Lower leg skin (tissue), 4 donors: ENCODE results near the gene TREML4. TPM values are rescaled to one million over a fixed set of nuclear protein-coding genes. Genes with fewer than 3 reads are reported as not detected.

ENCODE experiments used
- DNase-seq, 2 donors: peaks; one replicate each; pipeline ENCODE4 v3.0.0-alpha.2; 2019; ENCODE audit warnings: low spot score in 2 of 2
- H3K4me3 ChIP-seq: fragments of 200-600 bp; sonication (generic); 2 replicates; pipeline ENCODE4 v1.5.1; 2017; ENCODE audit warnings: mild to moderate bottlenecking, low read depth; ENCODE audit not compliant: poor library complexity, severe bottlenecking
- CTCF ChIP-seq, 3 donors: fragments of 450-650 bp; IDR thresholded peaks; one replicate each; pipeline ENCODE4 v1.5.1; 2016; ENCODE audit warnings: antibody characterized with exemption in 3 of 3, mild to moderate bottlenecking in 3 of 3, moderate library complexity in 2 of 3
- POLR2A ChIP-seq, 2 donors: fragments of 450-650 bp; IDR thresholded peaks; one replicate each; pipeline ENCODE4 v1.6.1; 2016 to 2017; ENCODE audit warnings: antibody characterized with exemption in 2 of 2, mild to moderate bottlenecking in 1 of 2, moderate library complexity in 1 of 2
- WGBS, 2 donors: methylation state at CpG; one replicate each; pipeline ENCODE4 v1.1.5; 2018; 5-methylcytosine and 5-hydroxymethylcytosine counted together
- intact Hi-C: fragments of 100-400 bp; cut with DNase I; formaldehyde crosslinking; loops from one replicate; pipeline ENCODE4 v1.15.0; 2023; ENCODE audit warnings: low total_unique reads
- total RNA-seq, 4 donors: library from RNA; depleted of rRNA; stranded (reverse); fragments of >200 nt; gene quantifications; one replicate each; pipeline ENCODE4 v1.1.0, GENCODE V29; 2016

Gene TREML4
- total RNA-seq, 4 donors from 2014 or later = not detected

GRCh38 chr6:41209547-41210320 lies 18.4 kb upstream of the TREML4 start:
- DNase-seq = no peak
- H3K4me3 ChIP-seq = no peak overlapping the region
- intact Hi-C loops = no loop called here
- 88 to 90% methylated on average over 5 of the region's 5 CpGs for WGBS, 2 donors
- TF ChIP-seq CTCF (IDR thresholded peaks at IDR 0.05) (no peak), POLR2A (IDR thresholded peaks at IDR 0.05) (no peak)

- no peak overlapping the region for H3K4me3 ChIP-seq
- WGBS, 2 donors = 89% methylated on average over 9 of the region's 9 CpGs
- peak in 1 of 2 donors; percentile 31 for DNase-seq
- TF ChIP-seq CTCF (IDR thresholded peaks at IDR 0.05) (no peak), POLR2A (IDR thresholded peaks at IDR 0.05) (no peak)
- intact Hi-C loops = no loop called here
Observed at GRCh38 chr6:41214559-41215238, 13.4 kb upstream of the TREML4 start.

- no peak for DNase-seq
- H3K4me3 ChIP-seq = no peak overlapping the region
- intact Hi-C loops = no loop called here
- WGBS, 2 donors = 68 to 78% methylated on average over 5 of the region's 5 CpGs
- TF ChIP-seq POLR2A (IDR thresholded peaks at IDR 0.05) (no peak), CTCF (IDR thresholded peaks at IDR 0.05) (no peak)
Observed at GRCh38 chr6:41215777-41216176, 12.4 kb upstream of the TREML4 start.

- peak in 1 of 2 donors; percentile 78 for DNase-seq
- intact Hi-C loops = no loop called here
- TF ChIP-seq POLR2A (IDR thresholded peaks at IDR 0.05) (no peak), CTCF (IDR thresholded peaks at IDR 0.05) (no peak)
- 54 to 65% methylated on average over 5 of the region's 5 CpGs for WGBS, 2 donors
- no peak overlapping the region for H3K4me3 ChIP-seq
Observed at GRCh38 chr6:41216616-41217015, 11.5 kb upstream of the TREML4 start.

- H3K4me3 ChIP-seq = no peak overlapping the region
- intact Hi-C loops = no loop called here
- no peak for DNase-seq
- no peak for TF ChIP-seq POLR2A (IDR thresholded peaks at IDR 0.05)
- 51 to 57% methylated on average over 4 of the region's 4 CpGs for WGBS, 2 donors
Observed at GRCh38 chr6:41222045-41222444, 6.1 kb upstream of the TREML4 start.

- TF ChIP-seq POLR2A (IDR thresholded peaks at IDR 0.05) = no peak
- TF ChIP-seq CTCF (IDR thresholded peaks at IDR 0.05) = no peak
- intact Hi-C loops = no loop called here
- no peak overlapping the region for H3K4me3 ChIP-seq
- DNase-seq = no peak
- WGBS, 2 donors = 82 to 96% methylated on average over 5 of the region's 5 CpGs
Observed at GRCh38 chr6:41222513-41222912, 5.6 kb upstream of the TREML4 start.
